22Rv1 (cell line): Measurements from ENCODE around the gene RAMP3.

Experiments used
- ZFX ChIP-seq: fragments of 450-650 bp; IDR thresholded peaks from 2 replicates; pipeline ENCODE4 v1.6.1; 2017; ENCODE audit warnings: antibody characterized with exemption, borderline replicate concordance
- TF ChIP-seq, protein P1 (sequence below): fragments of 450-650 bp; IDR thresholded peaks from 2 replicates; pipeline ENCODE4 v1.5.1; 2017; ENCODE audit warnings: mild to moderate bottlenecking

DNA sequence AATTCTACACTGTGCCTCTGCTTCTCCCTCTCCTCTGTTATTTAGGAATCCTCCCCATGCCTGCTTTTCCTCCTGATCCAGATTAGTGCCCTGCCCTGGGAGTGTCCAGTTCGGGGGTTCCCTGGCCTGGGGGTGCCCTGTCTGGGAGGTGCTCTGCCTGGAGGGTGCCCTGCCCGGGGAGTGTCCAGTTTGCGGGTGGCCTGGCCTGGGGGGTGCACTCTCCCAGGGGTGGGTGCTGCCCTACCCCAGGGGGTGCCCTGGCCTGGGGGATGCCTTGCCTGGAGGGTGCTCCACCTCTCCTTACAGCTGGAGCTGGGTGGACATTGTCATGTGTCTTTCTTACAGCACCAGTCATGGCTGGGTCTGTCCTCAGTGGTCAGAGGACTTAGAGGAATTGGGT is 20.2 kb downstream of the RAMP3 start:
- TF ChIP-seq, protein P1, sequence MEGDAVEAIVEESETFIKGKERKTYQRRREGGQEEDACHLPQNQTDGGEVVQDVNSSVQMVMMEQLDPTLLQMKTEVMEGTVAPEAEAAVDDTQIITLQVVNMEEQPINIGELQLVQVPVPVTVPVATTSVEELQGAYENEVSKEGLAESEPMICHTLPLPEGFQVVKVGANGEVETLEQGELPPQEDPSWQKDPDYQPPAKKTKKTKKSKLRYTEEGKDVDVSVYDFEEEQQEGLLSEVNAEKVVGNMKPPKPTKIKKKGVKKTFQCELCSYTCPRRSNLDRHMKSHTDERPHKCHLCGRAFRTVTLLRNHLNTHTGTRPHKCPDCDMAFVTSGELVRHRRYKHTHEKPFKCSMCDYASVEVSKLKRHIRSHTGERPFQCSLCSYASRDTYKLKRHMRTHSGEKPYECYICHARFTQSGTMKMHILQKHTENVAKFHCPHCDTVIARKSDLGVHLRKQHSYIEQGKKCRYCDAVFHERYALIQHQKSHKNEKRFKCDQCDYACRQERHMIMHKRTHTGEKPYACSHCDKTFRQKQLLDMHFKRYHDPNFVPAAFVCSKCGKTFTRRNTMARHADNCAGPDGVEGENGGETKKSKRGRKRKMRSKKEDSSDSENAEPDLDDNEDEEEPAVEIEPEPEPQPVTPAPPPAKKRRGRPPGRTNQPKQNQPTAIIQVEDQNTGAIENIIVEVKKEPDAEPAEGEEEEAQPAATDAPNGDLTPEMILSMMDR: no peak
- no peak for TF ChIP-seq ZFX
